ENCODE results near the gene LRRN3. TPM values are rescaled to one million over a fixed set of nuclear protein-coding genes. Genes with fewer than 3 reads are reported as not detected.

Gene LRRN3
- total RNA-seq, 1 donor from 2014 or later: 0.98 TPM

DNA sequence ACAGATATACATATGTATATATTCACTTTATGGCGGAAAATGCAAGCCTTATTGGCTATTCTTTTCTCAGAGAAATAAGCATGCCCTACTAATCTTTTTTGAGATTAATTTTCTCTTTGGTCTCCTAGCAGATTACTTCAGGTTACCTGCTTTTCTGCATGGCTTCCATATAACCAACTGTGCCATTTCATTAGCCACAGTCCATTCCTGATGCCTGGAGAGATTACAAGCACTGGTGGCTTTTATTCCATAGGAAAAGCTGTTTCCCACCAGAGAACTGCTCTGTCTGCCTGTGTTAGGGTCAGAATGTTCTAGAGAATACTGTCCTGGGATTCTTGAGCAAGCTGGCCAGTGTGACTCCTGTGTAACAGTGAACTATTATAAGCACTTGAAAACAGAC is 59.8 kb downstream of the LRRN3 start:
- intact Hi-C loops (cut with DNase I): no loop called here
- H3K4me3 ChIP-seq: no peak overlapping the region

DNA sequence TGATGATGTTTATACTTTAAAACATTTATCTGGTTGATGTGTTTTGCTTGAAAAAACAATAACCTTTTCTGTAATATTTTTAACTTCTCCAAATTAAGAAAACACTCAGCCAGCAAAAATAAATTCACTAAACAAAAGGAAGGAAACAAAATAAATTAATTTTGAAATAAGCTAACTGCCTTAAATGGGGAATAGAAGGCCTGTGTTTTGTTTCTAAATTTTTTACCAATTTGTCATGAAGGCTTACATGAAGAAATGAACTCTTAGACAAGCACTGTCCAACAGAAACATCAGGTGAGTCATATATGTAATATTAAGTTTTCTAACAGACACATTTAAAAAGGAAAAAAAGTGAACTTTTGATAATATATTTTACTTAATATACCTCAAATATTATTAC is 68.5 kb downstream of the LRRN3 start:
- intact Hi-C loops (cut with DNase I): no loop called here
- DNase-seq (ENCODE audit: extremely low spot score in 2 of 2): no peak
- TF ChIP-seq POLR2A (IDR thresholded peaks at IDR 0.05): no peak
- TF ChIP-seq POLR2AphosphoS5 (IDR thresholded peaks at IDR 0.05; ENCODE audit: insufficient read depth in 1 of 2, low read depth in 1 of 2): no peak
- TF ChIP-seq, protein P1, sequence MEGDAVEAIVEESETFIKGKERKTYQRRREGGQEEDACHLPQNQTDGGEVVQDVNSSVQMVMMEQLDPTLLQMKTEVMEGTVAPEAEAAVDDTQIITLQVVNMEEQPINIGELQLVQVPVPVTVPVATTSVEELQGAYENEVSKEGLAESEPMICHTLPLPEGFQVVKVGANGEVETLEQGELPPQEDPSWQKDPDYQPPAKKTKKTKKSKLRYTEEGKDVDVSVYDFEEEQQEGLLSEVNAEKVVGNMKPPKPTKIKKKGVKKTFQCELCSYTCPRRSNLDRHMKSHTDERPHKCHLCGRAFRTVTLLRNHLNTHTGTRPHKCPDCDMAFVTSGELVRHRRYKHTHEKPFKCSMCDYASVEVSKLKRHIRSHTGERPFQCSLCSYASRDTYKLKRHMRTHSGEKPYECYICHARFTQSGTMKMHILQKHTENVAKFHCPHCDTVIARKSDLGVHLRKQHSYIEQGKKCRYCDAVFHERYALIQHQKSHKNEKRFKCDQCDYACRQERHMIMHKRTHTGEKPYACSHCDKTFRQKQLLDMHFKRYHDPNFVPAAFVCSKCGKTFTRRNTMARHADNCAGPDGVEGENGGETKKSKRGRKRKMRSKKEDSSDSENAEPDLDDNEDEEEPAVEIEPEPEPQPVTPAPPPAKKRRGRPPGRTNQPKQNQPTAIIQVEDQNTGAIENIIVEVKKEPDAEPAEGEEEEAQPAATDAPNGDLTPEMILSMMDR (IDR thresholded peaks at IDR 0.05): no peak
- Histone ChIP-seq H3K4me1 (no peaks in the 10 kb centered on the region), H3K27ac (no peak overlapping the region), H3K4me3 (no peak overlapping the region), H3K9me3 (no peaks in the 10 kb centered on the region), H3K36me3 (no peaks in the 10 kb centered on the region), H3K27me3 (no peaks in the 10 kb centered on the region)

More for the DNA sequence above, 59.8 kb downstream of the LRRN3 start:
- TF ChIP-seq POLR2AphosphoS5 (IDR thresholded peaks at IDR 0.05; ENCODE audit: insufficient read depth in 1 of 2, low read depth in 1 of 2) (no peak), POLR2A (IDR thresholded peaks at IDR 0.05) (no peak)
- TF ChIP-seq, protein P1 (IDR thresholded peaks at IDR 0.05): no peak
- H3K27me3 ChIP-seq: no peaks in the 10 kb centered on the region
- no peaks in the 10 kb centered on the region for H3K9me3 ChIP-seq
- H3K27ac ChIP-seq: no peak overlapping the region
- no peak for DNase-seq (ENCODE audit: extremely low spot score in 2 of 2)
- H3K36me3 ChIP-seq: no peaks in the 10 kb centered on the region
- H3K4me1 ChIP-seq: no peaks in the 10 kb centered on the region

DNA sequence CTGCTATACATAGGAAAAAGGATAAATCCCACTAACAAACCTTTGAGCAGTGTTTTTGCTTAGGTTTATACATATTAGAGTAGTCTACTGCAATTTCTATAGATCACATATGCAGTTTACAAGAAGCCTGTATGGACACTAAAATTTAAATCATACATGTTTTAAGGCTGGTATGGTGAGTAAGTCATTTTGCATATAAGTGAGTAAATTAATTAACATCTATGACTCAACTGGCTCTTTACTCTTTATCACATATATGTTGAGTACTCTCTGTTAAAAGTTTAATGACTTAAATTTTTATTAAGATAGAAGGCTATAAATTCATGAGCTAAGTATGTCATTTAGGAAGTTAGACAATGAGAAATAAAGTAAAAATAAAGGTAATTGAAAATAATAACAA is 69.4 kb downstream of the LRRN3 start:
- no peaks in the 10 kb centered on the region for H3K27me3 ChIP-seq
- TF ChIP-seq, protein P1 (IDR thresholded peaks at IDR 0.05): no peak
- TF ChIP-seq POLR2A (IDR thresholded peaks at IDR 0.05): no peak
- no peak for TF ChIP-seq POLR2AphosphoS5 (IDR thresholded peaks at IDR 0.05; ENCODE audit: insufficient read depth in 1 of 2, low read depth in 1 of 2)

DNA sequence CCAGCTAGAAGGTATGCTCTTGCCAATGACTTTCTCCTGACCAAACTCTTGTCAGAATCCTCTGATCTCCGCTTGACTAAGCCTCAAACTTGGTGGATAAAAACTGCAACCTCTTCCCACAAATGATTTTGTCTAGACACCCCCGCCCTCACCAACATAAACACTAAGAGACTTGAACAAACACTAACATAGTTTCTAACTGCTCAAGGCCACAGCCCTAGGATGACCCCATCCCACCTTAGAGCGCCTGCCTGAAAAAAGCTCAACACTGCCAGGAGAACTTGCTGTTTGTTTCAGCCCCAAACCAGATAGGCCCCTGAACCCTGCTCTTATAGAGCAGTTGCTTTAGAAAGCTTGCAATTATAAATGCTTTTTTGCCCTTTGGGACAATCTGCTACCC is 71.8 kb downstream of the LRRN3 start:
- Histone ChIP-seq H3K9me3 (no peaks in the 10 kb centered on the region), H3K36me3 (no peaks in the 10 kb centered on the region), H3K4me1 (no peaks in the 10 kb centered on the region), H3K27ac (no peak overlapping the region), H3K27me3 (no peaks in the 10 kb centered on the region), H3K4me3 (no peak overlapping the region)
- TF ChIP-seq POLR2A (IDR thresholded peaks at IDR 0.05) (no peak), POLR2AphosphoS5 (IDR thresholded peaks at IDR 0.05; ENCODE audit: insufficient read depth in 1 of 2, low read depth in 1 of 2) (no peak)
- TF ChIP-seq, protein P1 (IDR thresholded peaks at IDR 0.05): no peak
- no peak for DNase-seq (ENCODE audit: extremely low spot score in 2 of 2)
- intact Hi-C loops (cut with DNase I): no loop called here

More for the DNA sequence above, 69.4 kb downstream of the LRRN3 start:
- Histone ChIP-seq H3K9me3 (no peaks in the 10 kb centered on the region), H3K27ac (no peak overlapping the region), H3K4me3 (no peak overlapping the region), H3K36me3 (no peaks in the 10 kb centered on the region), H3K4me1 (no peaks in the 10 kb centered on the region)
- intact Hi-C loops (cut with DNase I): no loop called here
- DNase-seq (ENCODE audit: extremely low spot score in 2 of 2): no peak

DNA sequence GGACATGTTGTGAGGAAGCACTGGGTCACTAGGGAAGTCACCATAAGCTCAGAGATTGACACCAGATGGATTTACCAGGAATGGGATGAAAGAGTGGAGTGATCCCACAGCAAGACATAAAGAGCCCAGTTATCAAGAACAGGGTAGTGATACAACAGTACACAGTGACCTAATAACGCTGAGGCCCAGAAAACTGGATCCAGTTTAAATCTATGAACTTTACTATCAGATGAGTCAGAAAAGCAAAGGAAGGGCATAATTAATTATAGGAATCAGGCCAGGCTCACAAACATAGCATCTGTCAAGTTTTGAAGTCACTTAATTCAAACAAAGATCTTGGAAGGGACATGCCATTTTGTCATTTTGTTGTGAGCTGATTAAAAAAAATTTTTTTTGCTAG is 73.5 kb downstream of the LRRN3 start:
- Histone ChIP-seq H3K9me3 (no peaks in the 10 kb centered on the region), H3K27ac (no peak overlapping the region), H3K4me1 (no peaks in the 10 kb centered on the region), H3K36me3 (no peaks in the 10 kb centered on the region), H3K27me3 (no peaks in the 10 kb centered on the region), H3K4me3 (no peak overlapping the region)
- DNase-seq (ENCODE audit: extremely low spot score in 2 of 2): no peak
- intact Hi-C loops (cut with DNase I): no loop called here
- TF ChIP-seq, protein P1 (IDR thresholded peaks at IDR 0.05): no peak
- TF ChIP-seq POLR2AphosphoS5 (IDR thresholded peaks at IDR 0.05; ENCODE audit: insufficient read depth in 1 of 2, low read depth in 1 of 2): no peak
- no peak for TF ChIP-seq POLR2A (IDR thresholded peaks at IDR 0.05)

Measured in vagina (tissue), 2 donors.